Embryonic facial prominence (tissue), 1 donor: ENCODE results near the gene PRMT1.
"Not testable (repeated sequence)": the region's sequence is repeated elsewhere in the genome, so short reads cannot be mapped to it uniquely, and the experiment has no call there.

Experiments used
- DNase-seq: peaks from one replicate; pipeline ENCODE4 v3.0.0-alpha.2; 2016; ENCODE audit errors: extremely low spot score

Gene PRMT1

DNA sequence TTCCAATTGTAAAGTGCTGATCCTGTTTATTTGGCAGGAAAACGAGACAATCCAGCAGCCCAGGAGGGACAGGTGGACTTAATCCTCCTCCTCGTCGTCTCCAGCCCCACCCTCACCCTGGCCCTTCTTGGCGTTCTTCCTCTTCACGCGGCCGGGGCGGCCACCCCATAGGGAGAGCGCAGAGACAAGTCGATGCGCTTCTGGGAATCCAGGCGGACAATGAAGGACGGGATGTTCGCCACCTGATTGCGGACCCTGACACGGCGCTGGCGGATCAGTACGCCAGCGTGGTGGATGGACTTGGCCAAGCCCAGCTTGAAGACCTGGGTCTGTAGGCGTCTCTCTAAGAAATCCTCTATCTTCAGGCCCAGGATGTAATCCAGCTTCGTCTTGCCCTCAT, 42.3 kb downstream of the PRMT1 start:
- not testable (repeated sequence) for DNase-seq

DNA sequence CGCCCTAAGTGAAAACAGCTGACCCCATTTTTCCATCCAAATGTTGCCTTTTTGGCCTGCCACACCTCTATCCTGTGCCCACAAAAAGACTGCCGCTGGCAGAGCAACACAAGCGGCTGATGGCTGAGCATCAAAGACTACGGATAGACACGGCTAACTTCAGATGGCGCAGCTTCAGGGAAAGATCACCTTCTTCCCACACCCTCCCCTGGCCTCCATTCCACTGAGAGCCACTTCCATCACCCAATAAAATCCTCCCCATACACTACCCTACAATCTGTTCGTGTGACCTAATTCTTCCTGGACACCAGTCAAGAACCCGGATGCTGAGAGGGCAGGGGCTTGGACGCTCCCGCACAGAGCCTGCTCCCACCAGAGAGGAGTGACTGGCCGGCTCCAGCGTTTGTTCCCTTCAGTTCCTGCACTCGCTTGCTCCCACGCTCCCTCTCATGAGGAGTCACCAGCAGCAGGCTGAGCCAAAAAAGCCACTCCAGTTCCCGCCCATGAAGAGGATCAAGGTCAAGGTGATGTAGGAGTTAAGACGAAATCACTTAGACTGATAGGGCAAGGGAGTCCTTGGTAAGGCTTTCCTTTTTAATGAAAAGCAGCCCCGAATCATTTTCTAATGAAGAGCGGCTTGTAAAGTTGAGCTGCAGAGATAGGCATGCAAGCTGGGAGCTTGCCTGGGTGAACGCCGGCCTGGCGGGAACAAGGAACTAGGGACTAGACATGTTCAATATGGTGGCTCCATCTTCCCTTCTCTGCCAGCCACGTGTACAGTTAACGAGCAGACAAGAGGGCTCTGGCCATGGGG, 50.4 kb downstream of the PRMT1 start:
- no peak for DNase-seq

DNA sequence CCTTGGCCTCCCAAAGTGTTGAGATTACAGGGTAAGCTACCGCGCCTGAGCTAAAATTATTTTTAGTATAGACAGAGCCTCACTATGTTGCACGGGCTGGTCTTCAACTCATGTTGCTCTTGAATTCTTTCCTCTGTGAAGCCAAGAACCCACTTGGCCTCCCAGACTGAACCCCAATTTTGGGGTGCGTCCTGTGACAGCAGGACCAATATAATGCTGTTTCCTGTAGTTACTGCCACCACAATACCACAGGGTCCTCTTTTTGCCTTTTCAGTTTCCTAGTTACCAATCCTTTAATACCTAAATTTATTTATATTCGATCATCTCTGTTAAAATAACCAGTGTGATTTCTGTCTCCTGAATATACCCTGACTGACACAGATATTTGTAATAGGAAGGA, 53.1 kb downstream of the PRMT1 start:
- no peak for DNase-seq
